ENCODE results near the gene NOP16.

DNA sequence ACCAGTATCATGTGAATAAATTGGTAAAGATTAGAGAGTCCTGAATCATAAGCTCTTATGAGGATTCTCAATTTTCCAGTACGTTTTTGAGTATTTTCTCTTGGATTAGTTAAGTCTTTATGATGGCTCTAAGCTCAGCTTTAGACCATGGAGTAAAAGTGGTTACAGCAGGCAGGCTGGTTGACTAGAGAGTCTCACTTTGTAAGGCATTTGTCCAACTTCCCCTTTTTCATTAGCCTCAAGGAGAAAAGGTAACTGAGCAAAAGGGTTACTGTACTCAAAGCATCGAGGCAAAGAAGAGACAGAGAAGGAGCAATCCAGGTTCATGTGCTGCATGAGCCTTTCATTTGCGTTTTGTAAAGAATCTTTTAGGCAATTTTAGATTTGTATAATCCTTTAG lies 8.5 kb downstream of the NOP16 start:
- no peak for TF ChIP-seq POLR2A (IDR thresholded peaks at IDR 0.05; ENCODE audit: low read depth)
- no peak for TF ChIP-seq EP300 (IDR thresholded peaks at IDR 0.05)
